CD14-positive monocyte (primary cell): ENCODE data around the gene WFS1. TPM values are rescaled to one million over a fixed set of nuclear protein-coding genes. Genes with fewer than 3 reads are reported as not detected.

Experiments
- DNase-seq, 3 donors: peaks; one replicate each; pipeline ENCODE4 v3.0.0-alpha.2; 2011 to 2022
- H2AFZ ChIP-seq: 2 replicates; pipeline ENCODE4 v1.6.0; 2012; ENCODE audit warnings: mild to moderate bottlenecking, low read depth, low read length, inconsistent platforms; ENCODE audit not compliant: insufficient read depth, poor library complexity, severe bottlenecking
- H3K27ac ChIP-seq, 2 donors: 1 replicate in 1 of 2; 2 replicates in 1 of 2; pipeline ENCODE4 v1.5.1; 2012 to 2013; ENCODE audit warnings: low read length in 2 of 2, control low read depth in 1 of 2, inconsistent platforms in 1 of 2, low read depth in 1 of 2, mild to moderate bottlenecking in 1 of 2
- H3K27me3 ChIP-seq, 2 donors: one replicate each; pipeline versions ENCODE4 v1.6.0 to v1.6.1; 2011 to 2013; ENCODE audit warnings: low read length in 2 of 2; ENCODE audit not compliant: control insufficient read depth in 2 of 2, insufficient read depth in 2 of 2
- H3K36me3 ChIP-seq, 2 donors: replicated peaks in 1 of 2; 1 replicate in 1 of 2; 2 replicates in 1 of 2; pipeline versions ENCODE4 v1.5.1 to v1.6.1; 2012 to 2013; ENCODE audit warnings: low read length in 2 of 2, control low read depth in 1 of 2, inconsistent platforms in 1 of 2, mild to moderate bottlenecking in 1 of 2; ENCODE audit not compliant: insufficient read depth in 2 of 2, control insufficient read depth in 1 of 2
- H3K4me1 ChIP-seq, 2 donors: 1 replicate in 1 of 2; 2 replicates in 1 of 2; pipeline versions ENCODE4 v1.5.1 to v1.6.1; 2012 to 2013; ENCODE audit warnings: low read length in 2 of 2, control low read depth in 1 of 2, inconsistent platforms in 1 of 2, mild to moderate bottlenecking in 1 of 2, moderate library complexity in 1 of 2; ENCODE audit not compliant: insufficient read depth in 2 of 2, control insufficient read depth in 1 of 2
- H3K4me2 ChIP-seq: replicated peaks from 2 replicates; pipeline ENCODE3; 2012; ENCODE audit warnings: low read length, moderate library complexity, mild to moderate bottlenecking; ENCODE audit not compliant: poor library complexity, severe bottlenecking; ENCODE audit errors: extremely low read depth
- H3K4me3 ChIP-seq, 3 experiments: fragments of 200-600 bp in 1 of 3; sonication (generic) in 1 of 3; replicated peaks in 1 of 3; 1 replicate in 2 of 3; 2 replicates in 1 of 3; pipeline ENCODE4 v1.5.1; 2011 to 2013; ENCODE audit warnings: low read length in 3 of 3, mild to moderate bottlenecking in 3 of 3, control low read depth in 2 of 3, low read depth in 2 of 3, inconsistent platforms in 1 of 3, moderate library complexity in 1 of 3
- H3K79me2 ChIP-seq: 2 replicates; pipeline ENCODE4 v1.6.0; 2012; ENCODE audit warnings: mild to moderate bottlenecking, control low read depth, inconsistent platforms, low read length, moderate library complexity; ENCODE audit not compliant: insufficient read depth
- H3K9ac ChIP-seq: 2 replicates; pipeline ENCODE4 v1.6.0; 2017; ENCODE audit warnings: low read length, mild to moderate bottlenecking; ENCODE audit not compliant: insufficient read depth, poor library complexity, severe bottlenecking
- H3K9me3 ChIP-seq, 2 donors: replicated peaks in 1 of 2; 1 replicate in 1 of 2; 2 replicates in 1 of 2; pipeline versions ENCODE4 v1.5.1 to v1.6.1; 2012 to 2013; ENCODE audit warnings: low read length in 2 of 2, control low read depth in 1 of 2; ENCODE audit not compliant: control insufficient read depth in 1 of 2, insufficient read depth in 1 of 2
- H4K20me1 ChIP-seq: 2 replicates; pipeline ENCODE4 v1.6.0; 2012; ENCODE audit warnings: mild to moderate bottlenecking, low read length, control low read depth, moderate library complexity; ENCODE audit not compliant: insufficient read depth
- H3K27ac Mint-ChIP-seq, 7 donors: one replicate each; pipeline ENCODE4 v1.8.0; 2020; ENCODE audit warnings: mild to moderate bottlenecking in 7 of 7, mixed read lengths in 7 of 7, moderate library complexity in 6 of 7, inconsistent platforms in 2 of 7
- H3K27me3 Mint-ChIP-seq, 3 donors: one replicate each; pipeline ENCODE4 v1.8.0; 2021 to 2022; ENCODE audit warnings: low read depth in 3 of 3, mild to moderate bottlenecking in 3 of 3, mixed read lengths in 3 of 3, moderate library complexity in 3 of 3, inconsistent platforms in 1 of 3
- H3K36me3 Mint-ChIP-seq, 2 donors: one replicate each; pipeline ENCODE4 v1.8.0; 2020; ENCODE audit warnings: mixed read lengths in 2 of 2, inconsistent platforms in 1 of 2, mild to moderate bottlenecking in 1 of 2
- H3K4me1 Mint-ChIP-seq: one replicate; pipeline ENCODE4 v1.8.0; 2020; ENCODE audit warnings: mild to moderate bottlenecking, mixed read lengths
- H3K4me3 Mint-ChIP-seq, 2 donors: one replicate each; pipeline ENCODE4 v1.8.0; 2020; ENCODE audit warnings: mild to moderate bottlenecking in 2 of 2, mixed read lengths in 2 of 2, moderate library complexity in 1 of 2
- H3K9me3 Mint-ChIP-seq, 7 donors: one replicate each; pipeline ENCODE4 v1.8.0; 2020 to 2022; ENCODE audit warnings: mixed read lengths in 7 of 7, mild to moderate bottlenecking in 6 of 7, moderate library complexity in 6 of 7, inconsistent platforms in 2 of 7
- WGBS: methylation state at CpG from one replicate; pipeline ENCODE4 v1.1.5; 2013; ENCODE audit warnings: missing lambda C conversion rate; ENCODE audit not compliant: insufficient coverage; 5-methylcytosine and 5-hydroxymethylcytosine counted together
- intact Hi-C, 2 donors: fragments of 100-400 bp; cut with micrococcal nuclease; formaldehyde crosslinking; loops; one replicate each; pipeline versions ENCODE4 v1.15.0 to v1.15.1; 2023
- polyA plus RNA-seq, 3 donors: library from polyadenylated mRNA; depleted of rRNA in 1 of 3; unstranded in 2 of 3; stranded (reverse) in 1 of 3; fragments of 300-500 nt in 2 of 3; fragments of >200 nt in 1 of 3; fragmentation: Illumina TruSeq in 2 of 3; gene quantifications; 1 replicate in 2 of 3; 2 replicates in 1 of 3; pipeline ENCODE4 v1.2.3, GENCODE V29; 2012 to 2021
- TF ChIP-seq, protein P1 (sequence below): fragments of 200-600 bp; IDR thresholded peaks from one replicate; pipeline ENCODE4 v1.8.0; 2022; ENCODE audit warnings: antibody characterized with exemption, mild to moderate bottlenecking

WFS1 gene
- polyA plus RNA-seq, 3 donors, result 0.39 to 1.8 (median 0.93) TPM

DNA sequence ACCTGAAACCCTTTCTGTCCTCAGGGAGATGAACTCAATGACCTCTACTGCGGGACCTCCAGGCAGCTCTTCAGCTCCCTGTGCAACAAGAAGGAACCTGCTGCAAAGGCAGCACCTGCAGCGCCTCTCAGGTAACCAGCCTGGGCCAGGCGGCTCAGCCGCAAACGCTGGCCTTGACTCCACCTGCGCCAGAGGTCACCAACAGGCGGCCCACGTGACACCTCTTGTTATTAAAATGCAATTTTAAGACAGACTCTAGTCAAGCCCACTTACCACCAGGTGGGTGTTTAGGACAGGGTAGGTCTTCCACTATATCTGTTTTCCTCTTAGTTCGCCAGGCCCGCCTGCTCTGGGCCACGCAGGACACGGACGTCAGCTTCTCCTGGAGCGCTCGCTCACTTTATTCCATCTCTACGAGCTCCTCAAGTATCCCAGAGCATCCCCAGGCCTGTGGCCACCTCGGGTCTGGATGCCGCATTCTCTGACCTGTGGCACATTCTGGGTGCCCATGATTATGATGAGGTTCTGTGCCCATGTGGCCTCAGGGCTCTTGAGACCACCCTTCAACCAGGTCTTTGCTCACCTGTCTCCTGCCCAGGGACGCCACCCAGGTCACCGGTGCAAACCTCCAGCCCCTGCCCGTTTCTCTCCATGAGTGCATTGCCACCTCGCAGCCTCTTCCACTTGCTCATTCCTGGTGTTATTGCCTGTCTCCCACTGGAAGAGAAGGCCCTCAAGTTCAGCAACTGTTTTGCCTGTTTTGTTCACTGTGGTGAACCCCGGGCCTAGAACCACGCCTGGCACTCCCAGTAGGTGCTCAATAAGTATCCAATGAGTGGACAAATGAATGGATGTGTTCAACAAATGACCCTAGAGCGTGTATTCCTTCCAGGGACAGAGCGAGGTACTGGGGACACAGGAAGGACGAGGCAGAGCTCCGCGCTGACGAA is 36.5 kb upstream of the WFS1 start:
- Histone ChIP-seq H3K9ac (no peak overlapping the region), H3K4me3 (no peak overlapping the region)
- WGBS, result 95% methylated on average over 21 of the region's 30 CpGs

GRCh38 chr4:6233929-6234328 is 35.7 kb upstream of the WFS1 start:
- H3K36me3 Mint-ChIP-seq, result no peaks in the 10 kb centered on the region
- H3K9me3 ChIP-seq, result no peaks in the 10 kb centered on the region
- TF ChIP-seq, protein P1, sequence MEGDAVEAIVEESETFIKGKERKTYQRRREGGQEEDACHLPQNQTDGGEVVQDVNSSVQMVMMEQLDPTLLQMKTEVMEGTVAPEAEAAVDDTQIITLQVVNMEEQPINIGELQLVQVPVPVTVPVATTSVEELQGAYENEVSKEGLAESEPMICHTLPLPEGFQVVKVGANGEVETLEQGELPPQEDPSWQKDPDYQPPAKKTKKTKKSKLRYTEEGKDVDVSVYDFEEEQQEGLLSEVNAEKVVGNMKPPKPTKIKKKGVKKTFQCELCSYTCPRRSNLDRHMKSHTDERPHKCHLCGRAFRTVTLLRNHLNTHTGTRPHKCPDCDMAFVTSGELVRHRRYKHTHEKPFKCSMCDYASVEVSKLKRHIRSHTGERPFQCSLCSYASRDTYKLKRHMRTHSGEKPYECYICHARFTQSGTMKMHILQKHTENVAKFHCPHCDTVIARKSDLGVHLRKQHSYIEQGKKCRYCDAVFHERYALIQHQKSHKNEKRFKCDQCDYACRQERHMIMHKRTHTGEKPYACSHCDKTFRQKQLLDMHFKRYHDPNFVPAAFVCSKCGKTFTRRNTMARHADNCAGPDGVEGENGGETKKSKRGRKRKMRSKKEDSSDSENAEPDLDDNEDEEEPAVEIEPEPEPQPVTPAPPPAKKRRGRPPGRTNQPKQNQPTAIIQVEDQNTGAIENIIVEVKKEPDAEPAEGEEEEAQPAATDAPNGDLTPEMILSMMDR, result no peak

More for the DNA sequence above, 36.5 kb upstream of the WFS1 start:
- no peak overlapping the region for H2AFZ ChIP-seq
- DNase-seq, result no peak
- TF ChIP-seq, protein P1, result no peak
- no peak overlapping the region for H3K27ac ChIP-seq
- H3K79me2 ChIP-seq, result no peaks in the 10 kb centered on the region
- H3K4me2 ChIP-seq, result no peak overlapping the region
- intact Hi-C loops, result no loop called here
- no peaks in the 10 kb centered on the region for H3K36me3 ChIP-seq
- no peaks in the 10 kb centered on the region for H3K36me3 Mint-ChIP-seq
- H3K4me1 ChIP-seq, result no peaks in the 10 kb centered on the region
- no peaks in the 10 kb centered on the region for H4K20me1 ChIP-seq
- no peaks in the 10 kb centered on the region for H3K27me3 ChIP-seq
- no peak overlapping the region for H3K27ac Mint-ChIP-seq
- peaks cover 0 to 1% (median 0%) of the 10 kb centered on the region in 7 donors for H3K9me3 Mint-ChIP-seq
- H3K4me3 Mint-ChIP-seq, result no peak overlapping the region
- H3K9me3 ChIP-seq, result no peaks in the 10 kb centered on the region
- peaks cover 0 to 8% (median 2%) of the 10 kb centered on the region in 3 donors for H3K27me3 Mint-ChIP-seq
- no peaks in the 10 kb centered on the region for H3K4me1 Mint-ChIP-seq

More at GRCh38 chr4:6233929-6234328, 35.7 kb upstream of the WFS1 start:
- no peak overlapping the region for H3K4me3 Mint-ChIP-seq
- peaks cover 0 to 1% (median 0%) of the 10 kb centered on the region in 7 donors for H3K9me3 Mint-ChIP-seq
- Histone ChIP-seq H3K4me1 (no peaks in the 10 kb centered on the region), H3K27ac (no peak overlapping the region), H3K27me3 (no peaks in the 10 kb centered on the region), H3K36me3 (no peaks in the 10 kb centered on the region), H3K4me2 (no peak overlapping the region), H3K4me3 (no peak overlapping the region), H3K9ac (no peak overlapping the region), H2AFZ (no peak overlapping the region), H3K79me2 (no peaks in the 10 kb centered on the region), H4K20me1 (no peaks in the 10 kb centered on the region)
- H3K27me3 Mint-ChIP-seq, result peaks cover 0 to 8% (median 2%) of the 10 kb centered on the region in 3 donors
- intact Hi-C loops, result no loop called here
- no peak for DNase-seq
- WGBS, result 95% methylated on average over 6 of the region's 6 CpGs
- no peaks in the 10 kb centered on the region for H3K4me1 Mint-ChIP-seq
- no peak overlapping the region for H3K27ac Mint-ChIP-seq
